Measurements from ENCODE around the gene PPP1R18.
"Not testable (repeated sequence)": the region's sequence is repeated elsewhere in the genome, so short reads cannot be mapped to it uniquely, and the experiment has no call there.

PPP1R18 gene

DNA sequence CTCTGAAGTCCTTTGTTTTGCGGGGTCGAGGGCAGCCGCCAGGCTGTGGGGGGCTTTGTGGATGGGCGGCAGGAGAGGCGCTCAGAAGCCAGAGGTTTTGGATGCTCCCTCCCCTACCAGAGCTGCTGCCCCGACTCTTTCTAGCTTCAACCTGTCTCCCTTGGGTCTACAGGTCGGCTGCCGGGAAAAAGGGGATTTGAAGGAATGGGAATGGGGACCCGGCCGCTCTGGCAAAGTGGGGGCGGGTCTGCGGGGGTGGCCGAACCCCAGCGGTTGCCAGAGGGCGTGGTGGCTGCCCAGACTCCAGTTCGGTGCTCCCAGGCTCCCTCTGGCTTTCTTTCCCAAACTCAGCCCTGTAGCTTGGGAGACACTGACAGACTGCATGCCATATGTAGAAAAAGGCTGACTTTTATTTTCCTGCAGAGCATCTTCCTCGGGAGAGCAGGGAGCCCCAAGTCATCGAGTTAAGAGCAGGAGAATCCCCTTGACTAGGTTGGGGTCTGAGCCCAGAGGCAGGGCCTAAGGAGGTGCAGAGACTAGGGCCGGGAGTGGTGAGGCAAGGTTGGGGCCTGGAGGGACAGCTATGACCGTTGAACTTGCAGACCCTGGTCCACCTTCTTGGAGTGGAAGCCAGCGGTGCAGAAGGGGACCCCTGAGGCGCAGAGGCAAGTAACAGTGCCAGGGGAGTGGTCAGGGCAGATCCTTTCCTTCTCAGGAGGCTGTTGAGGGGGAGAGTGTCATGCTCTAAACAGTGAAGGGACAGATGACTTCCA is 1.4 kb upstream of the PPP1R18 start:
- no peak for DNase-seq

DNA sequence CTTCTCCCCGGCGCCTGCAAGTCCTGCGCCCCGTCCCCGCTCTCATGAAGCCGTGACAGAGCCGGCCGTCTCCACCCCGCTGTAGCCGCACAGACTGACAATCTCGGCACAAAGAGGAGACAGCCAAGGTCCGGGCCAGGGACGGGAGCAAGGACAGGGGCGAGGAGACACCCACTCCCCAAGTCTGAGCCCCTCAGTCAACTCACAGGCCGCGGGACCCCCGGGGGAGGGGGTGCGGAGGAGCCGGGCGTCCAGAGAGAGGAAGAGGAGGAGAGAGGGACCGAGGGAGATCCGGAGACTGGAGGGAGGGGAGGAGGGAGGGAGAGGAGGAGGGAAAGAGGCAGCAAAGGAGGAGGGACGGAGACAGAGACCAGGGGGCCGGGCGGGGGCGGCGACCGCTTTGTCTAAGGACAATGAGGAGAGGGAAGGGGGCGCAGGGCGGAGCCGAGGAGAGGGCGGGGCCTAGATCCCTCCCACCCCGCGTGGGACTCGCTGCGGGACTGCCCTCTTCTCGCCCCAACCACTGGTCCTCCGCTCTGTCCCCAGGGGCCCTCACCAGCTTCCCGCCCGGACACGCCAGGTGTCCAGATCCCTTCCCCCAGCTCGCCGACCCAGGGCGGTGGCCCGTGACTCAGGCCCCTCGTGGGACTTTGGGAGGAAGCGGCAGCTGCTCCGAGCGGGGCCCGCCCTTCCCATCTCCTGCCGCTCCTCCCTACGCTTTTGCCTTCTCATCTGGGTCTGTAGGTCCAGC is 638 bp upstream of the PPP1R18 start:
- peak; percentile 34 for DNase-seq

DNA sequence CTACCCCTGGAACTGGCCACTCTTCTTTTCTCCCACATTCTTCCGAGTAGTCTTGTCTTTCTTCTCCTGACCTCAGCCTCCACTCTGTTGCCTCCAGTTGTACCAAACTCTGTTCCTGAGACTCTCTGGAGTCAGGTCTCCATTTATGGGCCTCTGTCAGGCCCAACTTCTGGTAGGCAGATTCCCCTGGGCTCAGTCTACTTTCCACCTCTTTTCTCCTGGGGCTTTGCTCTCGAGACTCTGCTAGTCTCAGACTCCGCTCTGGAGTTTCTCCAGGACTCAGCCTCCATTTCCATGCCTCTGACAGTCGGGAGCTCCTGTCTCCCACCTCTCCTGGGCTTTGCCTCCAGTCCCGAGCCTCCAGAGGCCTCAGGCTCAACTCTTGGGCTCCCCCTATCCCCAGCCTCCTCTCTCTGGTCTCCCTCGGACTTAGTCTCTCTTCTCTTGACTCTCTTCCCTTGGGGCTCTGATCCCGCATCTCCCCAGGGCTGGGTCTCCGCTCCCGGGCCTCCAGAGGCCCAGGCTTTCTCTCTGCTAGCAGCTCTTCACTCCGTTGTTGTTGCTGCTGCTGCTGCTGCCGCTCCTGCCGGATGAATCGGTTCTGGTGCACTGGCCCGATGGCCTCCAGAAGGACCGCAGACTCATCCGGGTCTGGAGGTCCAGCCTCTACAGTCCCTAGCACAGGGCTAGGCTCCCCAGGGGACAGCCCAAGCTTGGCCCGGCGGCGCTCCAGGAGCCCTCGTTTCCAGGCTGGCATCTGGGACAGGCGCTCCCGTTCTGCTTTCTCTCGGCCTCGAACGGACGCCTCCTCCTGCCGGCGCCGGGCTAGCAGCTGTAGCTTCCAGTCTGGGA is 1.1 kb downstream of the PPP1R18 start:
- no peak for DNase-seq

DNA sequence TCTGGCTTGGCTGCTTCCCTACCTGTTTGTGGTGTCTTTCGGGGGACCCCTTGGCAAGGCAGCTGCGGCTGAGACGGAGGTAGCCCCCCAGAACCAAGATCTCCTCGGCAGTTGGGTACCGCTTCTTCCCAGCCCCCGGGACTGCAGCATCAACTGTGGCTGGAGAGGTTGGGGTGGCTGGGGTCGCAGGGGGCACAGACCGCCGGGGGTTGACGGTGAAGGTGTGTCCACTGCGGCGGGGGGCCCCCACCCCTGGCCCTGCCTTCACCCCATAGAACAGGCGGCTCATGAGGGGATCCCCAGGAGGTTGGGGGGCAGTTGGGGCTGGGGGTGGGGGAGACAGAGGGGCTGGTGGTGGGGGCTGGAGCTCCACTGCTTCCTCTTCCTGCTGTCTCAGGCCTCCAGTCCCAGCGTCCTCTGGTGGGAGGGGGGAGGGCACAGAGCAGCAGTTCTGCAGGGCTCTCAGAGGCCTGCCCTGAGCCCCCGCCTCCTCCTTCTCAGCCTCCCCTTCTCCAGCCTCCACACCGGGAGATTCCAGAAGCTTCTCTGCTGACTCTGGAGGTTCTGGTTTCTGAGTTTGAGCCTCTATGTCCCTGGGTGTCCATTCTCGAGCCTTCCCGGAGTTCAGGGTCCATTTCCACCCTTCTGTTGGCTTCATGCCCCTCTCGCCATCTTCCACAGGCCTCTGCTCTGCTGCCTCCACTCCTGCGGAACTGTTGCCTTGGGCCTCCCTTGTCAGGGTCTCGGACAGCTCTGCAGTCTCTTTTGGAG is 1.9 kb downstream of the PPP1R18 start:
- DNase-seq: no peak

DNA sequence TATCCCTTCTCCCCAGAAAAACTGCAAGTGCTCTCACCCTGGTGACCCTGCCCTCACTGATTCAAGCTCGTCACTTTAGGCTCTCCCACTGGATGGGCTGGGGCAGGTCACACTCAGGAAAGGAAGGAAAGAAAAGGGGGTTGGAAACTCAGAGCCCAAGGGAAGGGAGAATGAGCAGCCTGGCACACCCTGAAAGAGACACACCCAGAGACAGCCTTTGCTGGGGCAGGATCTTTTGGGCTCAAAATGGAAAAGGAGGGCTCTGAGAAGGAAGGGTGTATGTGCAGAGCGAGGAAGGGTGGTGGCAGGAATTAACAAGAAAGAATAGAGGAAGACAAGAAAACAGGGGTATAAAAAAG is 2.5 kb downstream of the PPP1R18 start:
- no peak for DNase-seq

DNA sequence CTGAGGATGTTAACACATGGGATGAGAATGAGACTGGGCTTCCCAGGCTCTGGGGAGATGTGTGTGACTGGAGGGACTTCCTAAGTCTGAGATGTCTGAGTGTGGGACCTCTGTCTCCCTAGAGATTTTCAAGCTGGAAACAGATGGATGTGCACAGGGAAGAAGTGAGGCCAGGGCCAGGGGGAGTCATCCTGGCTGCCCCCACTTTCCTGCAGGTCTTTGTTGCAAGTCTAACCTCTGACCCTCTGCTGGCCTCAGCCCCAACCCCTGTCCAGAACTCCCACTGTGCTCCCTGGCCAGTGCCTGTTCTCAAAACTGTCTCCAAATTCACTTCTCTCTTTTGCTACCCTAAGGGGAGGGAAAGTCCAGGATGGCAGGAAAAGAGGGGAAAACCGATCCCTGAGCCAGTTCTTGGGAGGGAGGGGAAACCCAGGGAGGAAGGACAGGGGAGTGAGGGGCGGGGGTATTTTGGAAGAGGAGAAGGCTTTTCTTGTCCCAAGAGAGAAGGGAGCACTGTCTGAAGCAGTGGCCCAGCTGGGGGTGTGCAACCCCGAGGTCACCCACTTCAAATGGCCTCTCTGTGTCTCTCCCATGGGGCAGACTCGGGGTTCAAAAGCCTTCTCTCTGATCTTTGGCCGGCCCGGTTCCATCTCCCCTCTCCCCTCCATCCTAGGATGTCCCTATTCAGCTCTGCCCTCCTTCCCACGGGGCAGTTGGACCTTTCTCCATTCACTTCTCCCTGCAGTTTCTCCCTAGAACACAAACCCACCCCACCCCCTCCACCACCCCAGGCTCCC is 3.1 kb downstream of the PPP1R18 start:
- no peak for DNase-seq

DNA sequence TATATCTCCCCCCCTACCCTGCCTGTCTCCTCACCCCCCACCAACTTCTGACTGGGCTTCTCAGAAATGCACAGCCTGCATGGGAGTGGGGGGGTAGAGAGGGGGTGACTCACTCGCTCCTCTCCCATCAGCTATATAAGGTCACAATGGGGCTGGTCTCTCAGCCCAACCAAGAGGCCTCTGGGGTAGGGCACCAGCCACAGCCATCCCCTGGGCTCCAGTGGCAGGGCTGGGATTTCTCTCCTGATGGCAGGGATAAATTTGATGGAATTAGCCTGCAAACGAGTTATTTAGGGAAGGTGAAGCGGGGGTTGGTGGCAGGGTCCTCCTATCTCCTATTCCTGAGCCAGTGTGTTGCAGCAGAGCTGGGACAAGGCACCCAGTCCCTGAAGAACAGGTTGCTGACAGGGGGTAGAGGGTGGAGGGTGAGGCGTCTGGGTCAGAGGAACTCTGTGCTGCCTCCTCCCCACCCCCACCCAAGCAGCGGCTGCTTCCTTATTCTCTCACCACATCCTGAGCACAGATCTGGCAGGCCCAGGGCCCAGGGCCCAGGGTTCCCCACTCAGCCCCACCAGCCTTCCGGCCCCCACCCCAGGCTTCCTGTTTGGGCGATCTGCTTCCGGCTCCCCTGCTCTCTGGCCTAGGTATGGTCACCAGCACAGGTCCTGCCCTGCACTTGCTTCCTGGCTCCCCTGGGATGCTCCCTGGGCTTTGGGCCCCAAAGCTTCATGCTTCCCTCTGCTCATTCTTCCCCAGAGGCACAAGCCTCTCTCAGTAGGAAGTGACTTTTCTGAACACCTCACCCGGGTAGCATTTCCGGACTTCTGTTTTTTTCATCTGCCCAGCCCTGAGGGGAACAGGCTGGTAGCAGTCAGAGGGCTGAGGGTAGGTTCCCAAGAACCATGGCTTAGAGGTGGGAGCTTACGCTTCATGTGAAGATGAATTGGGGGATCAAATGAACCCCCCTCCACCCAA is 4.0 kb downstream of the PPP1R18 start:
- no peak for DNase-seq

DNA sequence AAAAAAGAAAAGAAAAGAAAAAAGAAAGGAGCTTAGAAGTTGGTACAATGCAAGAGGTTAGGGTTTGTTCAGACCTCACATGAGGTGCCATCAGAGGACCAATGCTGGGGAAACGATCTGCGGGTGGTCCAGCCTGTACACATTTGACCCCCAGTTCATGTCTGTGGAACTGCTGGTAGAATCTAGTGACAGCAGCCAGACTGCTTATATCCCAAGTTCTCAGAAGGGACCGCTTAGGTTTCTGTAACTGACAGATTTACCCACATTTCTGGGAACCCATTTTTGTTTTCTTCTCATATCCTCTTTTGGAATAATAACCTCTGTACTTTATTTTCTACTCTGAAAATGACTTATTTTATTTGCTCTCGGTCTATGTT is 4.7 kb downstream of the PPP1R18 start:
- no peak for DNase-seq

DNA sequence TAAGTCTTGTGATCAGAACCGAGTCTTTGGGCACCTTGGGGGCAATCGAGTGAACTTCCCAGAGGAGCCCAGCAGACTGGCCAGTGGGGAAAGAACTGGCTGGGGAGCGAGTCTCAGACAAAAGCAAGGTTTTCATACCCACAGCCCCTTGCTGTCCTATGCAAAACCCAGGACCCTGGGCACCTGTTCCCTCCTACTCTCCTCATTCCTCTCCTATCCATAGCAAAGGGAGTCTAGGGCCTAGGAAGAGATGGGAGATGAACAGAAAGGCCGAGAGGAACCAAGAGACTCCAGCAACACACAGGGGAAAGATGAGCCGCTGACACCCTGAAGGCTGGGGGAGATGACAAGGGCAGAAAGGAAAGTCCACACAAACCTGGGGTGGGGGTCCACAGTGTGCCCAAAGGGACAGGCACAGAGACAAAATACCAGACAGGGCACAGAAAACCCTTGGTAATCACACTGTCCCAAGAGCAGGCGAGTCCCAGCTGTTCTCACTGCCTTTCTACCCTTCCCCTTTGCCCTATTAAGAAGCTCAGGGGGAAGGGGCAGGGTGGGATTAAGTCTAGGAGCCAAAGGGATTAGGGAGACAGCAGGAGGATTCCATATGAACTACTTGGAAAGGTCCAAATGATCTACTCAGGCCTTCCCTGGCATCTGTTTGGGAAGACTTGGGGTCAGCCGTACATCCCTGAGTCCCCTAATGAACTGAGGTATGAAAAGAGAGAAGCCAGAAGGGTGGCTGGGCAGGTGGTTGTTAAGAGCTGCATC is 6.5 kb downstream of the PPP1R18 start:
- peak; percentile 93 for DNase-seq

DNA sequence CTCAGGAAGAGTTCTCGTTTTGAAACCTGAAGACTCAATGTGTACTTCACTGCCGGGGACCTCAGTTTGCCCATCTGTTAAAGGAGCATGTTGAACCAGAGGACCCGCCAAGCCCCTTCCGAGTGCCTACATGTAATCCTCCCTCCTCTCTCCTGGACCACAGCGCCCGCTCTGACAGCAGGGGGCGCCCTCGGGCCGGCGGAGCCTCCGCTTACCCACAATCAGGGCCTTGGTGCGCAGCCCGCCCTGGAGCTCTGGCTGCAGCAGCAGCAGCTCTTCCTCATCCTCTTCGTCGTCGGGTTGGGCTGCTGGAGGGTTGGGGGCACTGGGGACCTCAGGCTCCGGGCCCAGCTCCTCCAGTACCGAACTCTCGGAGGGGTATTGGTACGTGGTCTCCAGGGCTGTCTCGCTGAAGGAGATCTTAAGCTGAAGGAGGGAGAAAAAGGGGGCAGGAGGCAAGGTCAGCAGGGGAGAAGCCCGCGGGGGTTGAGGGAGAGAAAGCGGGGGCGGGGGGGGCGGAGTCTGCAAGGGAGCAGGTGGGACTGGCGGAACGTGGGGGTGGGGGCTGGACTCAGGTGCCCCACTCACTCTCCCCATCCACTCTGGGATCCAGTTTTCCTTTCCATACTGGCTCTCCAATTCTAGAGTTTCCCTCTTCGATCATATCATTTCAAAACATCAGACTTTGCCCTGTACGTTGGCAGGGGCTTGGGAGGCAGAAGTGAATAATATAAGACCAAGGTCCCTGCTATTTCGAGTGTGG is 7.3 kb downstream of the PPP1R18 start:
- peak; percentile 32 for DNase-seq

DNA sequence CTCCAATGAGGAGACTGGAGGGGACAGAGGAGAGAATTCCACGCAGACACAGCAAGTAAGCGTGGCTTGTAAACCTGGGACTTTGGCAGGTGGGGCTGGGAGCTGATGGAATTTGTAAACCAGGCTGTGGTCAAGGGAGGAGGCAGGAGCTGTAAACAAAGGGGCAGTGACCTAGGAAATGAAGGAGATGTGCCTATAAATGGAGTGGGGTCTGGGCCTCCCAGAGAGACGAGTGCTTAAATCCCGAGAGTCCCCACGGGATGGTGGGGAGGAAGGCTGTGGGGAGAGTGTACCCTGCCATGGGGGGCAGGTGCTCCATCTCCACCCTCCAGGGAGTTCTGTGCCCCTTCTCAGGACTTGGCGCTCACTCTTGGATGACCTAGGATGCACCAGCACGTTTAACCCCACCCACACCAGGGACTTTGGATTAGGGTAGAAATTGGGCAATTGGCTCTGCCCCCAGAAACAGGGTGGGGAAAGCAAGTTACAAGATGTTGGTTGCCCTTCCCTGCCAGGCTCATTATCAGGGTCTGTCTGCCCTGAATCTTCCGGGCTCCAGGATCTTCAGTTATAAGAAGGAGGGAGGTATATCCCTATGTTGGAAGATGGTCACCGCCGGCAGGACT is 9.7 kb downstream of the PPP1R18 start:
- DNase-seq: no peak

DNA sequence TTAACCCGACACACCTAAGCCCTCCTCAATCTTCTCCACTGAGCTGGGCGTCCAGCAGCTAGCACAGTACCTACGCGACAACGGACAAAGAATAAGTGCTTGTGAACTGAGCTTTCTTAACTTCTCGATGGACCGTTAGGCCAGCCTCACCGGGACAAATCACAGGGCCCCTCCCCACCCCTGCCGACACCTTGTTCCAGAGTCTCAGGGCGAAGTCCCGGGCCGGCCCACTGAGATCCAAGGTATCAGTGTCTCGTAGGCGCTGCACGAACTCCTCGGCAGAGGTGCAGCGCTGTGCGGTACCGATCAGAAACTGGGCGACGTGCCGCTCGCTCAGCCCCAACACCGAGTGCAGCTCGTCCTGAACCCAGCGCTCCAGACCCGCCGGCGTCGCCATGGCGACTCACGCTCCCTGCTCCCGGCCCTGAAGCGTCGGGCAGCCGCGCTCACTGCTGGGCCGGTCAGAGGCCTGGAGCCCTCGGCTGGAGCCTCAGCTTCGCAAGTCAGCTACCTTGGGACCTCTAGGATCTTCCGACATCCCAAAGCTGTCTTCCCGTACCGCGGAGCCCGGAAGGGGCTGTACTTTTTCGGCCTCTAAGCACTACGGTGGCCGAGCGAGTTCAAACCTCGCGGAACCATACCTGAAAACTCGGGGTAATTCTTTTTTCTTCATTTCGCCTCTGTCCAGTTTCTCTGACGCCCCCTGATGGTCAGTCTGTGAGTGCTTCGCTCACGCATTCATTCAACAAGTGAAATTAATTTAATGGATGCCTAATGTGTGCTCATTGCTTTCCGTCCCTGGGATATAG is 13.8 kb downstream of the PPP1R18 start, which contains the start of gene DHX16:
DHX16 (minus strand) TSS at position 562 of the 809 bp plus-strand sequence; CDS start at position 397, 165 bp downstream.
- DNase-seq: peak; percentile 92

DNA sequence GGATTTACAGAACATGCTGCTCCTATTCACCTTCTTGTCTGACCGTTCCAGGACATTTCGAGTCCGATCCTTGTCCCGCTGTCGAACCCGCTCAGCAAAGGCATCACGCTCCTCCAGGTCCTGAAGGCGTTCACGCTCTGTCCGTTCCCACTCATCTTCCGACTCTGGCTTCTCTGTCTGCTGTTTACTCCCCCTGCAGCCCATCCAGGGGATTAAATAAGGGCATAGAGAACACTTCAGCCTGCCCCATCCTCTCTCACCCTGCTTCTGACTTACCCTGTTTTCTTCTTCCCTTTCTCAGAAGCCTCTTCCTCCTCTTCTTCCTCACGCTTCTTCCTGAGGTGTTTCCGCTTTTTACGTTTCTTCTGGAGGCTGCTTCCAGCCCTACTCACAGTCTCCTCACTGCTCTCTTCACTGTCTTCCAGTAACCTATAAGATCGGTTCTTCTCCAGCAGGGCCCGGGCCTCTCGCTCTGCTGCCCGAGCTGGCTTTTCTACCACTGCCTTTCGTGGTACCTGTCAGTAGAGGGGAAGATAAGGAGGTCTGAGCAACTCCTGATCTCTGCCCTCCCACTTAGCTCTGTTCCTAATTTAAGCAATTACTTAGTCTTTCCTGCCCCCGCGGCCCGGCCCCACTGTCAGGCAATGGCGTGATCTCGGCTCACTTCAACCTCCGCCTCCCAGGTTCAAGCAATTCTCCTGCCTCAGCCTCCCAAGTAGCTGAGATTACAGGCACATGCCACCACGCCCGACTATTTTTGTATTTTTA is 15.5 kb downstream of the PPP1R18 start:
- DNase-seq: no peak

DNA sequence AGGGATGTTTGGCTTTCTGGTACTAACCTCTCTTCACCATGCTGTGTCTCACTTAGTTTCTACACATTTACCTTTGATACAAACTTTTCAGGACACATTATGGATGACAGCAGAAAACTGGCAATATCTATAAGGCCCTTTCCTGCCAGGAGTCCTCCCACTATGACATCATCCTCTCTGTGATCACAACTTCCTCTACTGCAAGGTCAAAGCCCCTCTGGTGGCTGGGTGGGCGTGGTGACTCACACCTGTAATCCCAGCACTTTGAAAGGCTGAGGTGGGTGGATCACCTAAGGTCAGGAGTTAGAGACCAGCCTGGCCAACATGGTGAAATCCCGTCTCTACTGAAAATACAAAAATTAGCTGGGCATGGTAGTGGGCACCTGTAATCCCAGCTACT is 20.1 kb downstream of the PPP1R18 start:
- DNase-seq: not testable (repeated sequence)

DNA sequence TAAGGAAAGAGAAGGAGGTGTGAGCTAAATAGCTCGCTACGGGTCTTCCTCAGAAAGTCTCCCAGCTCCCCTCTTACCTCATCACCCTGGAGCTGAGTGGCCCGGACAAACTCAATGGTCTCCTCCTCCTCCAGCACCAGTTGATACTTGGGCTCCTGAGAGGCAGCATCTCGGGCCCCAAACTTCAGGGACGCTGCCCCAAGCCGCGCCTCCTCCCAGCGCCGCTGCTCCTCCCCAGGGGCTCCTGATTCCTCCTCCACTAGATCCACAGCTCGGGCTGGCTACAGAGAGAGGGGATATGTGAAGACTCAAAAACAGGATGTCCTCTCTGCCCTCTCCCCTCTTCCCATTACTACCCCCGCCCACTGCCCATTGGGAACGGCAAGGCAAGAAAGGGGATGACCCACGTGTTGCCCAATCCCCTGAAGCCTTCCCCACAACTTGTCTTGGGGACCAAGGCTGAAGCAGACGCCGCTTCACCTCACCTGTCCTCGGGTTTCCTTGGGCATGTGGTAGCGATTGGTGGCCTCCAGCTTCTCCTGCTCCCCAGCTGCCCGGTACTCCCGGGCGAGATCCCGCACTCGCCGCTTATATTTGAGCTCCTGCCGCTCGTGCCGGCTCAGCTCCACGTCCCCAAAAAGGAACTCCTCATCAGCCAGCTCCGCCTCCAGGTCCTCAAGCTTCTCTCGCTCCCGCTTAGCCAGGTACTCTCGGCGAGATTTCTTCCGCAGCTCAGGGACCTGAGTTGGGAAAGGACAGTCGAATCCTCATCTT is 21.3 kb downstream of the PPP1R18 start:
- DNase-seq: no peak

DNA sequence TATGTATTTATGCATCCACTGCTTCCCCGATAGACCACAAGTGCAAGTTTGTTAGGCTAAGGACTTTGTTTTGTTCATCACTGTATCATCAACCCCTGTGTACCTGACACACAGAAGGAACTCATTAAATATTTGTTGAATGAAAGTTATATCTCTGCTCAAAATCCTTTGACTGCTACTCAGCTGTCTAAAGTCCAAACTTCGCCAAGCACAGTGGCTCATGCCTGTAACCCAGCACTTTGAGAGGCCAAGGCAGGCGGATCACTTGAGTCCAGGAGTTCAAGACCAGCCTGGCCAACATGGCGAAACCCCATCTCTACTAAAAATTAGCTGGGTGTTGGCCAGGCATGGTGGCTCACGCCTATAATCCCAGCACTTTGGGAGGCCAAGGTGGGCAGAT is 28.5 kb downstream of the PPP1R18 start:
- DNase-seq: not testable (repeated sequence)

All from NCI-H524 treated with DMSO at 0.1 percent for 48 hours (cell line).